ENCODE results near the gene PCYOX1L. TPM values are rescaled to one million over a fixed set of nuclear protein-coding genes. Genes with fewer than 3 reads are reported as not detected.

PCYOX1L gene
- total RNA-seq, 2 donors from 2014 or later: 5.2 to 5.4 TPM

GRCh38 chr5:149363936-149364335 is 6.1 kb downstream of the PCYOX1L start:
- intact Hi-C loops (cut with DNase I): no loop called here
- ATAC-seq (no peak), DNase-seq (no peak)

GRCh38 chr5:149364719-149365118 is 6.9 kb downstream of the PCYOX1L start:
- no peak for ATAC-seq
- intact Hi-C loops (cut with DNase I): loop anchor here (5.0 kb wide), 2 partner anchors 47 to 97 kb away; no protein-coding TSS in a partner anchor
- DNase-seq: no peak

GRCh38 chr5:149365418-149365817 is 7.6 kb downstream of the PCYOX1L start:
- intact Hi-C loops (cut with DNase I): loop anchor here (5.0 kb wide), 2 partner anchors 48 to 98 kb away; no protein-coding TSS in a partner anchor
- DNase-seq: no peak

GRCh38 chr5:149366169-149366729 is 8.4 kb downstream of the PCYOX1L start:
- intact Hi-C loops (cut with DNase I): loop anchor here (5.0 kb wide), 2 partner anchors 49 to 99 kb away; no protein-coding TSS in a partner anchor
- ATAC-seq (no peak), DNase-seq (no peak)

More at GRCh38 chr5:149365418-149365817, 7.6 kb downstream of the PCYOX1L start:
- no peak for ATAC-seq

- DNase-seq (peak; percentile 62), ATAC-seq (peak; percentile 50 to 61)
- intact Hi-C loops (cut with DNase I): loop anchor here (5.0 kb wide), 2 partner anchors 50 to 100 kb away; no protein-coding TSS in a partner anchor
Observed at GRCh38 chr5:149367249-149367971, 9.6 kb downstream of the PCYOX1L start.

GRCh38 chr5:149367972-149368645 is 10.3 kb downstream of the PCYOX1L start:
- no peak for ATAC-seq
- intact Hi-C loops (cut with DNase I): loop anchor here (5.0 kb wide), 2 partner anchors 51 to 101 kb away; no protein-coding TSS in a partner anchor
- no peak for DNase-seq

GRCh38 chr5:149370878-149371277 is 13.0 kb downstream of the PCYOX1L start:
- intact Hi-C loops (cut with DNase I): loop anchor here in 1 of 2 donors (5.0 kb wide), 2 partner anchors 104 to 191 kb away; no protein-coding TSS in a partner anchor
- ATAC-seq (no peak), DNase-seq (no peak)

- peak; percentile 76 to 85 for ATAC-seq
- peak; percentile 67 for DNase-seq
- intact Hi-C loops (cut with DNase I): loop anchor here in 1 of 2 donors (5.0 kb wide), 2 partner anchors 104 to 191 kb away; no protein-coding TSS in a partner anchor
Observed at GRCh38 chr5:149371296-149371962, 13.6 kb downstream of the PCYOX1L start.

GRCh38 chr5:149372076-149372795 is 14.4 kb downstream of the PCYOX1L start:
- intact Hi-C loops (cut with DNase I): loop anchor here in 1 of 2 donors (5.0 kb wide), 2 partner anchors 105 to 190 kb away; no protein-coding TSS in a partner anchor
- DNase-seq: no peak
- no peak for ATAC-seq

- intact Hi-C loops (cut with DNase I): loop anchor here in 1 of 2 donors (5.0 kb wide), 2 partner anchors 106 to 189 kb away; no protein-coding TSS in a partner anchor
- ATAC-seq: no peak
- no peak for DNase-seq
Observed at GRCh38 chr5:149372932-149373331, 15.1 kb downstream of the PCYOX1L start.

- no peak for DNase-seq
- intact Hi-C loops (cut with DNase I): loop anchor here in 1 of 2 donors (5.0 kb wide), 2 partner anchors 107 to 188 kb away; no protein-coding TSS in a partner anchor
- ATAC-seq: no peak
Observed at GRCh38 chr5:149374303-149374702, 16.5 kb downstream of the PCYOX1L start.

- DNase-seq: no peak
- intact Hi-C loops (cut with DNase I): loop anchor here in 1 of 2 donors (5.0 kb wide), 2 partner anchors 108 to 188 kb away; no protein-coding TSS in a partner anchor
- no peak for ATAC-seq
Observed at GRCh38 chr5:149374801-149375200, 17.0 kb downstream of the PCYOX1L start.

GRCh38 chr5:149375434-149375833 is 17.6 kb downstream of the PCYOX1L start:
- DNase-seq: no peak
- no peak for ATAC-seq
- intact Hi-C loops (cut with DNase I): no loop called here

- intact Hi-C loops (cut with DNase I): no loop called here
- no peak for ATAC-seq
- DNase-seq: no peak
Observed at GRCh38 chr5:149376104-149376503, 18.3 kb downstream of the PCYOX1L start.

- intact Hi-C loops (cut with DNase I): no loop called here
- DNase-seq (no peak), ATAC-seq (no peak)
Observed at GRCh38 chr5:149376711-149377447, 19.0 kb downstream of the PCYOX1L start.

- no peak for ATAC-seq
- intact Hi-C loops (cut with DNase I): no loop called here
- no peak for DNase-seq
Observed at GRCh38 chr5:149378241-149378820, 20.5 kb downstream of the PCYOX1L start.

GRCh38 chr5:149379177-149379761 is 21.4 kb downstream of the PCYOX1L start, which contains the start of gene IL17B:
IL17B (minus strand) TSS chr5:149379292; CDS start chr5:149379225, 67 bp downstream.
- ATAC-seq: no peak
- intact Hi-C loops (cut with DNase I): no loop called here
- DNase-seq: no peak

All from left cardiac atrium (tissue), 4 donors.